Esophagus muscularis mucosa (tissue), 4 donors: ENCODE results near the gene RPL28. TPM values are rescaled to one million over a fixed set of nuclear protein-coding genes. Genes with fewer than 3 reads are reported as not detected.
"Not testable (repeated sequence)": the region's sequence is repeated elsewhere in the genome, so short reads cannot be mapped to it uniquely, and the experiment has no call there.

ENCODE experiments used
- DNase-seq: peaks from one replicate; pipeline ENCODE4 v3.0.0-alpha.2; 2017; ENCODE audit errors: extremely low spot score
- H3K27ac ChIP-seq, 4 donors: fragments of 200-600 bp; sonication (generic); replicated peaks in 1 of 4; 1 replicate in 3 of 4; 2 replicates in 1 of 4; pipeline ENCODE4 v1.5.1; 2016 to 2019; ENCODE audit warnings: mild to moderate bottlenecking in 1 of 4
- H3K27me3 ChIP-seq, 4 donors: fragments of 200-600 bp; sonication (generic); one replicate each; pipeline versions ENCODE4 v1.5.1 to v1.6.0; 2016 to 2019
- H3K36me3 ChIP-seq, 4 donors: fragments of 200-600 bp; sonication (generic); one replicate each; pipeline ENCODE4 v1.5.1; 2016 to 2019
- H3K4me1 ChIP-seq, 4 donors: fragments of 200-600 bp; sonication (generic); one replicate each; pipeline ENCODE4 v1.5.1; 2016 to 2019
- H3K4me3 ChIP-seq, 4 donors: fragments of 200-600 bp; sonication (generic); 1 replicate in 2 of 4; 2 replicates in 2 of 4; pipeline ENCODE4 v1.5.1; 2016 to 2019; ENCODE audit warnings: mild to moderate bottlenecking in 4 of 4, moderate library complexity in 1 of 4
- H3K9me3 ChIP-seq, 4 donors: fragments of 200-600 bp; sonication (generic); 1 replicate in 3 of 4; 2 replicates in 1 of 4; pipeline ENCODE4 v1.5.1; 2016 to 2019
- CTCF ChIP-seq, 3 experiments: fragments of 200-600 bp in 2 of 3; fragments of 450-650 bp in 1 of 3; sonication (generic) in 2 of 3; IDR thresholded peaks; one replicate each; pipeline ENCODE4 v1.5.1; 2017 to 2019; ENCODE audit warnings: antibody characterized with exemption in 3 of 3, mild to moderate bottlenecking in 2 of 3, moderate library complexity in 1 of 3
- EP300 ChIP-seq: sonication (generic); formaldehyde crosslinking; IDR thresholded peaks from one replicate; pipeline ENCODE4 v1.6.1; 2017; ENCODE audit warnings: antibody characterized with exemption
- POLR2A ChIP-seq: fragments of 450-650 bp; IDR thresholded peaks from one replicate; pipeline ENCODE4 v1.6.1; 2017; ENCODE audit warnings: antibody characterized with exemption, moderate library complexity, mild to moderate bottlenecking, low read depth
- POLR2AphosphoS5 ChIP-seq, 2 donors: sonication (generic); formaldehyde crosslinking; IDR thresholded peaks; one replicate each; pipeline ENCODE4 v1.6.1; 2017; ENCODE audit warnings: antibody characterized with exemption in 2 of 2
- WGBS: methylation state at CpG from one replicate; pipeline ENCODE4 v1.1.5; 2018; 5-methylcytosine and 5-hydroxymethylcytosine counted together
- intact Hi-C: fragments of 100-400 bp; cut with DNase I; formaldehyde crosslinking; loops from one replicate; pipeline ENCODE4 v1.15.1; 2023
- total RNA-seq, 4 donors: library from RNA; depleted of rRNA; stranded (reverse); fragments of >200 nt; gene quantifications; one replicate each; pipeline versions ENCODE4 v1.1.0 to v1.2.1, GENCODE V29; 2016

RPL28 gene
- total RNA-seq, 4 donors from 2014 or later = 263 to 419 (median 369) TPM

GRCh38 chr19:55392820-55393761 is 7.4 kb downstream of the RPL28 start:
- intact Hi-C loops = no loop called here
- Histone ChIP-seq H3K27ac (no peak overlapping the region), H3K27me3 (no peaks in the 10 kb centered on the region), H3K4me1 (peaks cover 14 to 40% (median 32%) of the 10 kb centered on the region in 4 donors), H3K36me3 (peaks cover 3 to 47% (median 34%) of the 10 kb centered on the region in 4 donors), H3K4me3 (no peak overlapping the region), H3K9me3 (no peaks in the 10 kb centered on the region)
- 61% methylated on average over 18 of the region's 18 CpGs for WGBS
- TF ChIP-seq EP300 (no peak), POLR2AphosphoS5 (IDR thresholded peaks at IDR 0.05) (no peak), POLR2A (no peak), CTCF (IDR thresholded peaks at IDR 0.05) (no peak)
- DNase-seq = no peak

GRCh38 chr19:55398200-55398925 is 12.6 kb downstream of the RPL28 start:
- no peak overlapping the region for H3K27ac ChIP-seq
- H3K9me3 ChIP-seq = no peaks in the 10 kb centered on the region
- intact Hi-C loops = no loop called here
- H3K4me1 ChIP-seq = no peaks in the 10 kb centered on the region
- no peaks in the 10 kb centered on the region for H3K27me3 ChIP-seq
- no peak for DNase-seq
- TF ChIP-seq EP300 (no peak), POLR2A (no peak), CTCF (IDR thresholded peaks at IDR 0.05) (no peak), POLR2AphosphoS5 (IDR thresholded peaks at IDR 0.05) (no peak)
- WGBS = 84% methylated on average over 12 of the region's 12 CpGs
- H3K36me3 ChIP-seq = peaks cover 23 to 32% (median 31%) of the 10 kb centered on the region in 4 donors
- H3K4me3 ChIP-seq = no peak overlapping the region

GRCh38 chr19:55400281-55401087 is 14.8 kb downstream of the RPL28 start:
- H3K27ac ChIP-seq = no peak overlapping the region
- intact Hi-C loops = no loop called here
- no peak for DNase-seq
- peaks cover 29 to 53% (median 51%) of the 10 kb centered on the region in 4 donors for H3K36me3 ChIP-seq
- TF ChIP-seq CTCF (IDR thresholded peaks at IDR 0.05) = no peak
- TF ChIP-seq POLR2A = no peak
- no peak for TF ChIP-seq EP300
- TF ChIP-seq POLR2AphosphoS5 (IDR thresholded peaks at IDR 0.05) = no peak
- H3K4me1 ChIP-seq = peaks cover 0 to 4% (median 2%) of the 10 kb centered on the region in 4 donors
- H3K27me3 ChIP-seq = no peaks in the 10 kb centered on the region
- no peaks in the 10 kb centered on the region for H3K9me3 ChIP-seq
- 85% methylated on average over 11 of the region's 14 CpGs for WGBS
- H3K4me3 ChIP-seq = no peak overlapping the region

GRCh38 chr19:55401390-55401789 is 15.7 kb downstream of the RPL28 start:
- H3K27me3 ChIP-seq, DNase-seq, H3K27ac ChIP-seq, H3K4me3 ChIP-seq, intact Hi-C loops, H3K9me3 ChIP-seq: not testable (repeated sequence)
- peaks cover 29 to 62% (median 56%) of the 10 kb centered on the region in 4 donors for H3K36me3 ChIP-seq
- peaks cover 3 to 13% (median 11%) of the 10 kb centered on the region in 4 donors for H3K4me1 ChIP-seq
- WGBS = 84% methylated on average over 22 of the region's 28 CpGs
